GM23338 (cell line): ENCODE measurements around the gene GBE1. TPM values are rescaled to one million over a fixed set of nuclear protein-coding genes. Genes with fewer than 3 reads are reported as not detected.

Experiments
- ATAC-seq: fragments of 200-7000 bp; cut with Tn5 transposase; 3 replicates; pipeline ENCODE4 v1.9.1; 2020
- DNase-seq: peaks from one replicate; pipeline ENCODE4 v3.0.0-alpha.2; 2015; ENCODE audit warnings: low spot score
- H2AFZ ChIP-seq: fragments of 200-600 bp; sonication (generic); 2 replicates; pipeline ENCODE4 v1.8.0; 2016; ENCODE audit warnings: antibody characterized with exemption, mild to moderate bottlenecking, moderate library complexity
- H3F3A ChIP-seq: fragments of 200-600 bp; sonication (generic); replicated peaks from 2 replicates; pipeline ENCODE4 v1.8.0; 2017; ENCODE audit warnings: antibody characterized with exemption, mixed run types, low read depth
- H3K27ac ChIP-seq: fragments of 200-600 bp; sonication (generic); 2 replicates; pipeline ENCODE4 v1.6.1; 2016; ENCODE audit warnings: low read depth
- H3K27me3 ChIP-seq: fragments of 200-600 bp; sonication (generic); 2 replicates; pipeline ENCODE4 v1.8.0; 2016; ENCODE audit warnings: mild to moderate bottlenecking, mixed run types, moderate library complexity; ENCODE audit not compliant: insufficient read depth
- H3K36me3 ChIP-seq: fragments of 200-600 bp; sonication (generic); 2 replicates; pipeline ENCODE4 v1.8.0; 2016; ENCODE audit warnings: mild to moderate bottlenecking; ENCODE audit not compliant: insufficient read depth
- H3K4me1 ChIP-seq: fragments of 200-600 bp; sonication (generic); 2 replicates; pipeline ENCODE4 v1.8.0; 2016; ENCODE audit warnings: mild to moderate bottlenecking, moderate library complexity; ENCODE audit not compliant: insufficient read depth
- H3K4me2 ChIP-seq: fragments of 200-600 bp; sonication (generic); 2 replicates; pipeline ENCODE4 v1.7.1; 2017; ENCODE audit warnings: mixed run types
- H3K4me3 ChIP-seq: fragments of 200-600 bp; sonication (generic); 2 replicates; pipeline ENCODE4 v1.6.1; 2016; ENCODE audit warnings: mixed run types
- H3K79me2 ChIP-seq: fragments of 200-600 bp; sonication (generic); replicated peaks from 2 replicates; pipeline ENCODE4 v1.8.0; 2017; ENCODE audit warnings: mild to moderate bottlenecking; ENCODE audit not compliant: insufficient read depth
- H3K9me2 ChIP-seq: fragments of 200-600 bp; sonication (generic); 2 replicates; pipeline ENCODE4 v1.8.0; 2017; ENCODE audit not compliant: insufficient read depth
- H4K20me1 ChIP-seq: fragments of 200-600 bp; sonication (generic); replicated peaks from 2 replicates; pipeline ENCODE4 v1.8.0; 2017; ENCODE audit warnings: mild to moderate bottlenecking; ENCODE audit not compliant: insufficient read depth
- H3K27ac Mint-ChIP-seq: 2 replicates; pipeline ENCODE4 v1.8.0; 2020; ENCODE audit warnings: inconsistent platforms, mild to moderate bottlenecking, moderate library complexity, mixed read lengths
- H3K27me3 Mint-ChIP-seq: 3 replicates; pipeline ENCODE4 v1.8.0; 2022; ENCODE audit warnings: low read depth, mild to moderate bottlenecking, moderate library complexity, mixed read lengths, inconsistent platforms; ENCODE audit not compliant: insufficient read depth, poor library complexity
- H3K36me3 Mint-ChIP-seq: 3 replicates; pipeline ENCODE4 v1.8.0; 2021; ENCODE audit warnings: low read depth, mild to moderate bottlenecking, inconsistent platforms, moderate library complexity, mixed read lengths
- H3K4me1 Mint-ChIP-seq: 3 replicates; pipeline ENCODE4 v1.8.0; 2020; ENCODE audit warnings: mild to moderate bottlenecking, inconsistent platforms, mixed read lengths
- H3K4me3 Mint-ChIP-seq: 3 replicates; pipeline ENCODE4 v1.8.0; 2021; ENCODE audit warnings: moderate library complexity, mild to moderate bottlenecking, inconsistent platforms, mixed read lengths
- H3K9me3 Mint-ChIP-seq: 3 replicates; pipeline ENCODE4 v1.8.0; 2020; ENCODE audit warnings: moderate library complexity, mild to moderate bottlenecking, inconsistent platforms, mixed read lengths
- CREB1 ChIP-seq: fragments of 250-450 bp; sonication (Bioruptor Pico); IDR thresholded peaks from 2 replicates; pipeline ENCODE4 v1.5.0; 2020; ENCODE audit warnings: low read depth, mild to moderate bottlenecking, moderate library complexity
- EZH2 ChIP-seq: fragments of 200-600 bp; sonication (generic); IDR thresholded peaks from one replicate; pipeline ENCODE4 v1.8.0; 2017; ENCODE audit warnings: antibody characterized with exemption, mild to moderate bottlenecking, low read depth; ENCODE audit not compliant: unreplicated experiment
- EZH2phosphoT487 ChIP-seq: fragments of 200-600 bp; sonication (generic); IDR thresholded peaks from one replicate; pipeline ENCODE4 v1.8.1; 2018; ENCODE audit warnings: antibody characterized with exemption; ENCODE audit not compliant: unreplicated experiment
- JUNB ChIP-seq: IDR thresholded peaks from one replicate; pipeline ENCODE4 v1.6.1; 2016; ENCODE audit warnings: antibody characterized with exemption; ENCODE audit not compliant: unreplicated experiment
- NANOG ChIP-seq: IDR thresholded peaks from 2 replicates; pipeline ENCODE4 v1.6.1; 2016; ENCODE audit warnings: antibody characterized with exemption, borderline replicate concordance
- POLR2AphosphoS5 ChIP-seq: IDR thresholded peaks from 2 replicates; pipeline ENCODE4 v1.6.1; 2016; ENCODE audit warnings: antibody characterized with exemption, low read depth
- STAT1 ChIP-seq: IDR thresholded peaks from one replicate; pipeline ENCODE4 v1.6.1; 2016; ENCODE audit warnings: antibody characterized with exemption; ENCODE audit not compliant: unreplicated experiment
- ZNF114 ChIP-seq: fragments of 250-450 bp; sonication (Bioruptor Pico); IDR thresholded peaks from 2 replicates; pipeline ENCODE4 v1.5.0; 2020; ENCODE audit warnings: mild to moderate bottlenecking, moderate library complexity
- ZNF331 ChIP-seq: fragments of 250-450 bp; sonication (Bioruptor Pico); IDR thresholded peaks from 2 replicates; pipeline ENCODE4 v1.5.0; 2020; ENCODE audit warnings: low read depth, mild to moderate bottlenecking, moderate library complexity
- polyA plus RNA-seq: library from polyadenylated mRNA; unstranded; fragments of >200 nt; fragmentation: Nextera tagmentation; extraction: Ambion mirVana; gene quantifications from 2 replicates; pipeline ENCODE4 v1.2.1, GENCODE V29; 2016
- total RNA-seq: library from RNA; depleted of rRNA; stranded (reverse); fragments of >200 nt; shearing (Covaris generic); gene quantifications from 2 replicates; pipeline ENCODE4 v1.2.3, GENCODE V29; 2014
- TF ChIP-seq, protein P1 (sequence below): IDR thresholded peaks from one replicate; pipeline ENCODE4 v1.6.1; 2018; ENCODE audit warnings: antibody characterized with exemption; ENCODE audit not compliant: unreplicated experiment
- TF ChIP-seq, protein P2 (sequence below), 2 experiments: fragments of 200-600 bp in 1 of 2; sonication (generic) in 1 of 2; conservative IDR thresholded peaks; 2 replicates each; pipeline versions ENCODE4 v1.5.1 to v1.6.1; 2016 to 2017; ENCODE audit warnings: antibody characterized with exemption in 2 of 2, low read depth in 2 of 2, mild to moderate bottlenecking in 2 of 2, moderate library complexity in 1 of 2
- TF ChIP-seq, protein P3 (sequence below): fragments of 250-450 bp; sonication (Bioruptor Pico); IDR thresholded peaks from 2 replicates; pipeline ENCODE4 v1.5.0; 2020; ENCODE audit warnings: mild to moderate bottlenecking, moderate library complexity
- TF ChIP-seq, protein P4 (sequence below): IDR thresholded peaks from 2 replicates; pipeline ENCODE4 v1.6.1; 2016; ENCODE audit warnings: antibody characterized with exemption

Gene GBE1
- total and polyA plus RNA-seq, 2 experiments from 2014 or later, result 6.4 to 12.2 TPM

DNA sequence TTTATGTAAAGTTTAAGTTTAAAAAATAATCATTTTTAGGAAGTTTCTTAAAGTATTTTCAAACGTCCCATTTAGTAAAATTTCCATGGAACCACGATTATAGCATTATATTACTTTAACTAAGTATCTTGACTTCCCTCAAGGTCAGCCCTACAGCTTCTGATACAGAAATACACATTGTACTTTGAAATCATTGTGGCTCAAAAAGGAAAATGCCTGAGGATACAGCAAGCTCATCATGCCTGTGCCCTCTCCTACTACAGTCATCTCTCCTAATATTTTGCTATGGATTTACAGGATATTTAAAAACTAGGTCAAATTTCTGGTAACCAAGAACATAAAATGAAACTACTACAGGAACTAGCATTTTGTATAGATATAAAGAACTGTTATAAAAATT lies 51.8 kb downstream of the GBE1 start:
- Histone ChIP-seq H3K36me3 (no peaks in the 10 kb centered on the region), H3K9me2 (no peaks in the 10 kb centered on the region), H3K4me1 (no peaks in the 10 kb centered on the region), H3K27me3 (no peaks in the 10 kb centered on the region), H3K4me3 (no peak overlapping the region), H3K27ac (no peak overlapping the region), H3F3A (no peaks in the 10 kb centered on the region), H3K79me2 (no peaks in the 10 kb centered on the region), H4K20me1 (no peaks in the 10 kb centered on the region), H2AFZ (no peak overlapping the region), H3K4me2 (no peak overlapping the region)
- ATAC-seq (no peak), DNase-seq (no peak)
- TF ChIP-seq NANOG, result no peak
- TF ChIP-seq, protein P1, sequence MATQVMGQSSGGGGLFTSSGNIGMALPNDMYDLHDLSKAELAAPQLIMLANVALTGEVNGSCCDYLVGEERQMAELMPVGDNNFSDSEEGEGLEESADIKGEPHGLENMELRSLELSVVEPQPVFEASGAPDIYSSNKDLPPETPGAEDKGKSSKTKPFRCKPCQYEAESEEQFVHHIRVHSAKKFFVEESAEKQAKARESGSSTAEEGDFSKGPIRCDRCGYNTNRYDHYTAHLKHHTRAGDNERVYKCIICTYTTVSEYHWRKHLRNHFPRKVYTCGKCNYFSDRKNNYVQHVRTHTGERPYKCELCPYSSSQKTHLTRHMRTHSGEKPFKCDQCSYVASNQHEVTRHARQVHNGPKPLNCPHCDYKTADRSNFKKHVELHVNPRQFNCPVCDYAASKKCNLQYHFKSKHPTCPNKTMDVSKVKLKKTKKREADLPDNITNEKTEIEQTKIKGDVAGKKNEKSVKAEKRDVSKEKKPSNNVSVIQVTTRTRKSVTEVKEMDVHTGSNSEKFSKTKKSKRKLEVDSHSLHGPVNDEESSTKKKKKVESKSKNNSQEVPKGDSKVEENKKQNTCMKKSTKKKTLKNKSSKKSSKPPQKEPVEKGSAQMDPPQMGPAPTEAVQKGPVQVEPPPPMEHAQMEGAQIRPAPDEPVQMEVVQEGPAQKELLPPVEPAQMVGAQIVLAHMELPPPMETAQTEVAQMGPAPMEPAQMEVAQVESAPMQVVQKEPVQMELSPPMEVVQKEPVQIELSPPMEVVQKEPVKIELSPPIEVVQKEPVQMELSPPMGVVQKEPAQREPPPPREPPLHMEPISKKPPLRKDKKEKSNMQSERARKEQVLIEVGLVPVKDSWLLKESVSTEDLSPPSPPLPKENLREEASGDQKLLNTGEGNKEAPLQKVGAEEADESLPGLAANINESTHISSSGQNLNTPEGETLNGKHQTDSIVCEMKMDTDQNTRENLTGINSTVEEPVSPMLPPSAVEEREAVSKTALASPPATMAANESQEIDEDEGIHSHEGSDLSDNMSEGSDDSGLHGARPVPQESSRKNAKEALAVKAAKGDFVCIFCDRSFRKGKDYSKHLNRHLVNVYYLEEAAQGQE, result no peak
- TF ChIP-seq EZH2, result no peak
- TF ChIP-seq, protein P2, sequence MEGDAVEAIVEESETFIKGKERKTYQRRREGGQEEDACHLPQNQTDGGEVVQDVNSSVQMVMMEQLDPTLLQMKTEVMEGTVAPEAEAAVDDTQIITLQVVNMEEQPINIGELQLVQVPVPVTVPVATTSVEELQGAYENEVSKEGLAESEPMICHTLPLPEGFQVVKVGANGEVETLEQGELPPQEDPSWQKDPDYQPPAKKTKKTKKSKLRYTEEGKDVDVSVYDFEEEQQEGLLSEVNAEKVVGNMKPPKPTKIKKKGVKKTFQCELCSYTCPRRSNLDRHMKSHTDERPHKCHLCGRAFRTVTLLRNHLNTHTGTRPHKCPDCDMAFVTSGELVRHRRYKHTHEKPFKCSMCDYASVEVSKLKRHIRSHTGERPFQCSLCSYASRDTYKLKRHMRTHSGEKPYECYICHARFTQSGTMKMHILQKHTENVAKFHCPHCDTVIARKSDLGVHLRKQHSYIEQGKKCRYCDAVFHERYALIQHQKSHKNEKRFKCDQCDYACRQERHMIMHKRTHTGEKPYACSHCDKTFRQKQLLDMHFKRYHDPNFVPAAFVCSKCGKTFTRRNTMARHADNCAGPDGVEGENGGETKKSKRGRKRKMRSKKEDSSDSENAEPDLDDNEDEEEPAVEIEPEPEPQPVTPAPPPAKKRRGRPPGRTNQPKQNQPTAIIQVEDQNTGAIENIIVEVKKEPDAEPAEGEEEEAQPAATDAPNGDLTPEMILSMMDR (conservative IDR thresholded peaks at IDR 0.05; ENCODE audit: low read depth in 2 of 2), result no peak
- no peak for TF ChIP-seq JUNB
- TF ChIP-seq STAT1, result no peak
- no peak for TF ChIP-seq ZNF114 (CRISPR knock-in tag)
- TF ChIP-seq CREB1 (CRISPR knock-in tag), result no peak
- TF ChIP-seq, protein P3, sequence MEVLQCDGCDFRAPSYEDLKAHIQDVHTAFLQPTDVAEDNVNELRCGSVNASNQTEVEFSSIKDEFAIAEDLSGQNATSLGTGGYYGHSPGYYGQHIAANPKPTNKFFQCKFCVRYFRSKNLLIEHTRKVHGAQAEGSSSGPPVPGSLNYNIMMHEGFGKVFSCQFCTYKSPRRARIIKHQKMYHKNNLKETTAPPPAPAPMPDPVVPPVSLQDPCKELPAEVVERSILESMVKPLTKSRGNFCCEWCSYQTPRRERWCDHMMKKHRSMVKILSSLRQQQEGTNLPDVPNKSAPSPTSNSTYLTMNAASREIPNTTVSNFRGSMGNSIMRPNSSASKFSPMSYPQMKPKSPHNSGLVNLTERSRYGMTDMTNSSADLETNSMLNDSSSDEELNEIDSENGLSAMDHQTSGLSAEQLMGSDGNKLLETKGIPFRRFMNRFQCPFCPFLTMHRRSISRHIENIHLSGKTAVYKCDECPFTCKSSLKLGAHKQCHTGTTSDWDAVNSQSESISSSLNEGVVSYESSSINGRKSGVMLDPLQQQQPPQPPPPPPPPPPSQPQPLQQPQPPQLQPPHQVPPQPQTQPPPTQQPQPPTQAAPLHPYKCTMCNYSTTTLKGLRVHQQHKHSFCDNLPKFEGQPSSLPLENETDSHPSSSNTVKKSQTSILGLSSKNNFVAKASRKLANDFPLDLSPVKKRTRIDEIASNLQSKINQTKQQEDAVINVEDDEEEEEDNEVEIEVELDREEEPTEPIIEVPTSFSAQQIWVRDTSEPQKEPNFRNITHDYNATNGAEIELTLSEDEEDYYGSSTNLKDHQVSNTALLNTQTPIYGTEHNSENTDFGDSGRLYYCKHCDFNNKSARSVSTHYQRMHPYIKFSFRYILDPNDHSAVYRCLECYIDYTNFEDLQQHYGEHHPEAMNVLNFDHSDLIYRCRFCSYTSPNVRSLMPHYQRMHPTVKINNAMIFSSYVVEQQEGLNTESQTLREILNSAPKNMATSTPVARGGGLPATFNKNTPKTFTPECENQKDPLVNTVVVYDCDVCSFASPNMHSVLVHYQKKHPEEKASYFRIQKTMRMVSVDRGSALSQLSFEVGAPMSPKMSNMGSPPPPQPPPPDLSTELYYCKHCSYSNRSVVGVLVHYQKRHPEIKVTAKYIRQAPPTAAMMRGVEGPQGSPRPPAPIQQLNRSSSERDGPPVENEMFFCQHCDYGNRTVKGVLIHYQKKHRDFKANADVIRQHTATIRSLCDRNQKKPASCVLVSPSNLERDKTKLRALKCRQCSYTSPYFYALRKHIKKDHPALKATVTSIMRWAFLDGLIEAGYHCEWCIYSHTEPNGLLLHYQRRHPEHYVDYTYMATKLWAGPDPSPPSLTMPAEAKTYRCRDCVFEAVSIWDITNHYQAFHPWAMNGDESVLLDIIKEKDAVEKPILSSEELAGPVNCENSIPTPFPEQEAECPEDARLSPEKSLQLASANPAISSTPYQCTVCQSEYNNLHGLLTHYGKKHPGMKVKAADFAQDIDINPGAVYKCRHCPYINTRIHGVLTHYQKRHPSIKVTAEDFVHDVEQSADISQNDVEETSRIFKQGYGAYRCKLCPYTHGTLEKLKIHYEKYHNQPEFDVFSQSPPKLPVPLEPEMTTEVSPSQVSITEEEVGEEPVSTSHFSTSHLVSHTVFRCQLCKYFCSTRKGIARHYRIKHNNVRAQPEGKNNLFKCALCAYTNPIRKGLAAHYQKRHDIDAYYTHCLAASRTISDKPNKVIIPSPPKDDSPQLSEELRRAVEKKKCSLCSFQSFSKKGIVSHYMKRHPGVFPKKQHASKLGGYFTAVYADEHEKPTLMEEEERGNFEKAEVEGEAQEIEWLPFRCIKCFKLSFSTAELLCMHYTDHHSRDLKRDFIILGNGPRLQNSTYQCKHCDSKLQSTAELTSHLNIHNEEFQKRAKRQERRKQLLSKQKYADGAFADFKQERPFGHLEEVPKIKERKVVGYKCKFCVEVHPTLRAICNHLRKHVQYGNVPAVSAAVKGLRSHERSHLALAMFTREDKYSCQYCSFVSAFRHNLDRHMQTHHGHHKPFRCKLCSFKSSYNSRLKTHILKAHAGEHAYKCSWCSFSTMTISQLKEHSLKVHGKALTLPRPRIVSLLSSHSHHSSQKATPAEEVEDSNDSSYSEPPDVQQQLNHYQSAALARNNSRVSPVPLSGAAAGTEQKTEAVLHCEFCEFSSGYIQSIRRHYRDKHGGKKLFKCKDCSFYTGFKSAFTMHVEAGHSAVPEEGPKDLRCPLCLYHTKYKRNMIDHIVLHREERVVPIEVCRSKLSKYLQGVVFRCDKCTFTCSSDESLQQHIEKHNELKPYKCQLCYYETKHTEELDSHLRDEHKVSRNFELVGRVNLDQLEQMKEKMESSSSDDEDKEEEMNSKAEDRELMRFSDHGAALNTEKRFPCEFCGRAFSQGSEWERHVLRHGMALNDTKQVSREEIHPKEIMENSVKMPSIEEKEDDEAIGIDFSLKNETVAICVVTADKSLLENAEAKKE (CRISPR knock-in tag), result no peak
- no peak for TF ChIP-seq POLR2AphosphoS5
- TF ChIP-seq, protein P4, sequence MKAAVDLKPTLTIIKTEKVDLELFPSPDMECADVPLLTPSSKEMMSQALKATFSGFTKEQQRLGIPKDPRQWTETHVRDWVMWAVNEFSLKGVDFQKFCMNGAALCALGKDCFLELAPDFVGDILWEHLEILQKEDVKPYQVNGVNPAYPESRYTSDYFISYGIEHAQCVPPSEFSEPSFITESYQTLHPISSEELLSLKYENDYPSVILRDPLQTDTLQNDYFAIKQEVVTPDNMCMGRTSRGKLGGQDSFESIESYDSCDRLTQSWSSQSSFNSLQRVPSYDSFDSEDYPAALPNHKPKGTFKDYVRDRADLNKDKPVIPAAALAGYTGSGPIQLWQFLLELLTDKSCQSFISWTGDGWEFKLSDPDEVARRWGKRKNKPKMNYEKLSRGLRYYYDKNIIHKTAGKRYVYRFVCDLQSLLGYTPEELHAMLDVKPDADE, result no peak
- TF ChIP-seq EZH2phosphoT487, result no peak
- TF ChIP-seq ZNF331 (CRISPR knock-in tag), result no peak
- H3K27ac Mint-ChIP-seq, result no peak overlapping the region
- H3K36me3 Mint-ChIP-seq, result no peaks in the 10 kb centered on the region
- H3K4me1 Mint-ChIP-seq, result no peaks in the 10 kb centered on the region
- no peaks in the 10 kb centered on the region; the same call in 2 of the 3 replicates for H3K9me3 Mint-ChIP-seq
- H3K27me3 Mint-ChIP-seq, result no peaks in the 10 kb centered on the region
- H3K4me3 Mint-ChIP-seq, result no peak overlapping the region
